Thoracic aorta (tissue), 2 donors: ENCODE measurements around the gene ABCC2. TPM values are rescaled to one million over a fixed set of nuclear protein-coding genes. Genes with fewer than 3 reads are reported as not detected.
"Not testable (repeated sequence)": the region's sequence is repeated elsewhere in the genome, so short reads cannot be mapped to it uniquely, and the experiment has no call there.

ENCODE experiments used
- ATAC-seq: fragments of 150-250 bp; one replicate; pipeline ENCODE4 v1.8.0; 2017; ENCODE audit warnings: low read depth; ENCODE audit not compliant: insufficient number of reproducible peaks, low FRiP score
- DNase-seq: peaks from one replicate; pipeline ENCODE4 v3.0.0-alpha.2; 2020; ENCODE audit warnings: low spot score
- H3K27ac ChIP-seq, 2 donors: fragments of 200-600 bp; sonication (generic); 1 replicate in 1 of 2; 2 replicates in 1 of 2; pipeline ENCODE4 v1.5.1; 2016; ENCODE audit warnings: mild to moderate bottlenecking in 2 of 2, moderate library complexity in 2 of 2
- H3K27me3 ChIP-seq: fragments of 200-600 bp; sonication (generic); replicated peaks from 2 replicates; pipeline ENCODE4 v1.6.0; 2016; ENCODE audit warnings: mild to moderate bottlenecking; ENCODE audit not compliant: insufficient read depth
- H3K36me3 ChIP-seq: fragments of 200-600 bp; sonication (generic); one replicate; pipeline ENCODE4 v1.5.1; 2016
- H3K4me1 ChIP-seq, 2 donors: fragments of 200-600 bp; sonication (generic); 1 replicate in 1 of 2; 2 replicates in 1 of 2; pipeline versions ENCODE4 v1.5.1 to v1.6.0; 2016; ENCODE audit warnings: low read depth in 2 of 2, mild to moderate bottlenecking in 1 of 2; ENCODE audit not compliant: control insufficient read depth in 1 of 2
- H3K4me3 ChIP-seq: fragments of 200-600 bp; sonication (generic); 2 replicates; pipeline ENCODE4 v1.5.1; 2016; ENCODE audit warnings: mild to moderate bottlenecking
- H3K9me3 ChIP-seq: fragments of 200-600 bp; sonication (generic); 2 replicates; pipeline ENCODE4 v1.5.1; 2016
- total RNA-seq, 2 donors: library from RNA; depleted of rRNA; stranded (reverse); fragments of >200 nt; gene quantifications; one replicate each; pipeline versions ENCODE4 v1.1.0 to v1.2.3, GENCODE V29; 2016
- TF ChIP-seq, protein P1 (sequence below): fragments of 200-600 bp; sonication (generic); IDR thresholded peaks from one replicate; pipeline ENCODE4 v1.5.1; 2019; ENCODE audit warnings: antibody characterized with exemption

ABCC2 gene
- total RNA-seq, 2 donors from 2014 or later: 0.71 to 1.2 TPM

DNA sequence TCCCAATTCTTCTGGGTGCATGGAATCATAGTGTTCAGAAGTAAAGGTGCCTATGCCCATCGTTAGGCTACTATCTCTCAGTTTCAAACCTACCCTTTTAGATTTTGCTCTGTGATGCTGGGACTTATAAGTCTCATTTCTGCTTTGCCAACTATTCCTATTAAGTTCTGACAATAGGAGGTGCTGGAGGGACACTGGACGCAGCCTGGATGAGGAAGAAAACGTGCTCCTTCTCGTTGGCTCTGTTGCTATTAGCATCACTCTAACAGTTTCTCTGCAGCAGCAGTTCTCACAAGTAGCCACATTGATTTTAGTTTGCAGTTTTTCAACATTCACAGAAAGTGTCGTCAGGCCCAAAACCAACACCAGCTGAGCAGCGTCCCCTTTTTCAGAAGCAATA, 72.4 kb downstream of the ABCC2 start:
- DNase-seq: no peak
- no peaks in the 10 kb centered on the region for H3K27me3 ChIP-seq
- no peak overlapping the region for H3K27ac ChIP-seq
- ATAC-seq: no peak
- TF ChIP-seq, protein P1, sequence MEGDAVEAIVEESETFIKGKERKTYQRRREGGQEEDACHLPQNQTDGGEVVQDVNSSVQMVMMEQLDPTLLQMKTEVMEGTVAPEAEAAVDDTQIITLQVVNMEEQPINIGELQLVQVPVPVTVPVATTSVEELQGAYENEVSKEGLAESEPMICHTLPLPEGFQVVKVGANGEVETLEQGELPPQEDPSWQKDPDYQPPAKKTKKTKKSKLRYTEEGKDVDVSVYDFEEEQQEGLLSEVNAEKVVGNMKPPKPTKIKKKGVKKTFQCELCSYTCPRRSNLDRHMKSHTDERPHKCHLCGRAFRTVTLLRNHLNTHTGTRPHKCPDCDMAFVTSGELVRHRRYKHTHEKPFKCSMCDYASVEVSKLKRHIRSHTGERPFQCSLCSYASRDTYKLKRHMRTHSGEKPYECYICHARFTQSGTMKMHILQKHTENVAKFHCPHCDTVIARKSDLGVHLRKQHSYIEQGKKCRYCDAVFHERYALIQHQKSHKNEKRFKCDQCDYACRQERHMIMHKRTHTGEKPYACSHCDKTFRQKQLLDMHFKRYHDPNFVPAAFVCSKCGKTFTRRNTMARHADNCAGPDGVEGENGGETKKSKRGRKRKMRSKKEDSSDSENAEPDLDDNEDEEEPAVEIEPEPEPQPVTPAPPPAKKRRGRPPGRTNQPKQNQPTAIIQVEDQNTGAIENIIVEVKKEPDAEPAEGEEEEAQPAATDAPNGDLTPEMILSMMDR: no peak
- no peaks in the 10 kb centered on the region for H3K4me1 ChIP-seq
- H3K4me3 ChIP-seq: no peak overlapping the region
- H3K9me3 ChIP-seq: no peaks in the 10 kb centered on the region
- H3K36me3 ChIP-seq: no peaks in the 10 kb centered on the region

DNA sequence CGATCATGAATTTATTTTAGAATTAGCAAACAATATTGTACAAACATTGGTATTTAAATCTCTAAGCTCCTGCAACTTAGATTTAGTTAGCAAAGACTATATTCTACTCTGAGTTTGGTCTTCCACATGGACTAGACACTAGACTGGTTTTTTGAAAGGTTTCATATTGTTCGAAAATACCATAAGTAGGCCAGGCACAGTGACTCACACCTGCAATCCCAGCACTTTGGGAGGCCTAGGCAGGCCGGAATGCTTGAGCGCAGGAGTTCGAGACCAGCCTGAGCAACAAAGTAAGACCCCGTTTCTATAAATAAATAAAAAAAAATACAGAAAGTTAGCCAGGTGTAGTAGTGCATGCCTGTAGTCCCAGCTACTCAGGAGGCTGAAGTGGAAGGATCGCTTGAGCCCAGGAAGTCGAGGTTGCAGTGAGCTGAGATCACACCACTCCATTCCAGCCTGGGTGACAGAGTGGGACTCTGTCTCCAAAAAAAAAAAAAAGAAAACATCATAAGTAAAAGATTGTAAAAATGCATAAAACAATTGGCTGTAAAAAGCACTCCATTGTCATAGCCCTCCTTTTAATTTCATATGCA, 73.1 kb downstream of the ABCC2 start:
- no peak for DNase-seq
- no peaks in the 10 kb centered on the region for H3K9me3 ChIP-seq
- H3K4me1 ChIP-seq: no peaks in the 10 kb centered on the region
- TF ChIP-seq, protein P1: no peak
- no peaks in the 10 kb centered on the region for H3K27me3 ChIP-seq
- H3K4me3 ChIP-seq: no peak overlapping the region
- H3K27ac ChIP-seq: no peak overlapping the region
- H3K36me3 ChIP-seq: no peaks in the 10 kb centered on the region
- no peak for ATAC-seq

DNA sequence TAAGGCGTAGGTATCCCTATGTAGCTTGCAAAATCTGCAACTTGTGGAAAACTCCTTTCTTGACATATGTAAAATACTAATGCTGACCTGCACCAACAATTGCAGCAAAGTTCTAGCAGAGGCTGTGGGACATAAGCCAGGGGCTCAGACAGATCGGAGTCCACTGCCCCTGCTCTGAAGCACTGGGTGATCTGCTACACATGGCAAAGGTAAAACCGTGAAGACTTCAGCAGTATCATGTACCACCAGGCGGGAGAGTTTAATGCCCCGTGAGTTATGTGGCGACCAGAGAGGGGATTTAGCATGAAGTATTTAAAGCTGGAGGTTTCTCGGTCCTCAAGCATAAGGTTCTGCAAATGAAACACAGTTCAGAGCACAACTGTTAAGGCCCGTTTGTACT, 76.4 kb downstream of the ABCC2 start:
- Histone ChIP-seq H3K27me3 (no peaks in the 10 kb centered on the region), H3K27ac (no peak overlapping the region), H3K4me3 (no peak overlapping the region), H3K36me3 (no peaks in the 10 kb centered on the region), H3K4me1 (no peaks in the 10 kb centered on the region), H3K9me3 (no peaks in the 10 kb centered on the region)
- TF ChIP-seq, protein P1: no peak
- no peak for DNase-seq
- no peak for ATAC-seq

DNA sequence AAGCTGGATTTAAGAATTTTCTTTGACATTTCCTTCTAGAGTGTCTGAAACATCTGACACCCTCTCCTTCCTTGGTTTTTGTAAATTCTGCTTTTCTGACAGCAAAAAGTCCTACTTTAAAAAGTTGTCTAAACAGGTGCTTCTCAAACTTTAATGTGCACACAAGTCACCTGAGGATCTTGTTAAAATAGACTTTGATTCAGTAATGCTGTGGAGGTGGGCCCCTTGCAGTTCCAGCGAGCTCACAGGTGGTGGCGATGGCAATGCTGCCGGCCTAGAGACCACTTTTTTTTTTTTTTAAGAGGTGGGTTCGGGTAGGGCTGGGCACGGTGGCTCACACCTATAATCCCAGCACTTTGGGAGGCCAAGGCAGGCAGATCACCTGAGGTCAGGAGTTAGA, 77.1 kb downstream of the ABCC2 start:
- DNase-seq (no peak), ATAC-seq (no peak)
- H3K9me3 ChIP-seq: no peaks in the 10 kb centered on the region
- no peaks in the 10 kb centered on the region for H3K36me3 ChIP-seq
- H3K27ac ChIP-seq: no peak overlapping the region
- H3K27me3 ChIP-seq: no peaks in the 10 kb centered on the region
- no peak overlapping the region for H3K4me3 ChIP-seq
- H3K4me1 ChIP-seq: no peaks in the 10 kb centered on the region
- TF ChIP-seq, protein P1: no peak

DNA sequence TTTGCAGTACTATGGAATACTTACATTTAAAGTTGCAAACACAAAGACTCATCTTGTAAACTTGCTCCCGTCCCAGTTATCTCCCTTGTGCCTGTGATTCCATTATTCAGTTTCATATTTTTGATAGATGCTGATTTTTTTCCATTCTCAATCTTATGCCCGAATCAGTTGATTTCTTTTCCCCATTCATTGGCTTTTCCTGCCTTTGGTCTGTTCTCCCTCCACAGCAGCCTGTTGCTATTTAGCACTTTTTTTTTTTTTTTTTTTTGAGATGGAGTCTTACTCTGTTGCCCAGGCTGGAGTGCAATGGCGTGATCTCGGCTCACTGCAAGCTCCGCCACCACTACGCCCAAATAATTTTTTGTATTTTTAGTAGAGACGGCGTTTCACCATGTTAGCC, 78.0 kb downstream of the ABCC2 start:
- Histone ChIP-seq H3K27ac (no peak overlapping the region), H3K4me1 (no peaks in the 10 kb centered on the region), H3K36me3 (no peaks in the 10 kb centered on the region), H3K27me3 (no peaks in the 10 kb centered on the region), H3K9me3 (no peaks in the 10 kb centered on the region), H3K4me3 (no peak overlapping the region)
- TF ChIP-seq, protein P1: no peak
- no peak for ATAC-seq
- no peak for DNase-seq

DNA sequence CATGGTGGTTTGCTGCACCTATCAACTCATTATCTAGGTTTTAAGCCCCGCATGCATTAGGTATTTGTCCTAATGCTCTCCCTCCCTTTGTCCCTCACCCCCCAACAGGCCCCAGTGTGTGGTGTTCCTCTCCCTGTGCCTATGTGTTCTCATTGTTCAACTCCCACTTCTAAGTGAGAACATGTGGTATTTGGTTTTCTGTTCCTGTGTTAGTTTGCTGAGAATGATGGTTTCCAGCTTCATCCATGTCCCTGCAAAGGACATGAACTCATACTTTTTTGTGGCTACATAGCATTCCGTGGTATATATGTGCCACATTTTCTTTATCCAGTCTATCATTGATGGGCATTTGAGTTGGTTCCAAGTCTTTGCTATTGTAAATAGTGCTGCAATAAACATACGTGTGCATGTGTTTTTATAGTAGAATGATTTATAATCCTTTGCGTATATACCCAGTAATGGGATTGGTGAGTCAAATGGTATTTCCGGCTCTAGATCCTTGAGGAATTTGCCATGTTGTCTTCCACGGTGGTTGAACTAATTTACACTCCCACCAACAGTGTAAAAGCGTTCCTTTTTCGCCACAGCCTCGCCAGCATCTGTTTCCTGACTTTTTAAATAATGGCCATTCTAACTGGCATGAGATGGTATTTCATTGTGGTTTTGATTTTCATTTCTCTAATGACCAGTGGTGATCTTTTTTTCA, 81.2 kb downstream of the ABCC2 start:
- H3K4me1 ChIP-seq, H3K4me3 ChIP-seq, H3K9me3 ChIP-seq, H3K27ac ChIP-seq, H3K27me3 ChIP-seq, DNase-seq, ATAC-seq, H3K36me3 ChIP-seq: not testable (repeated sequence)

DNA sequence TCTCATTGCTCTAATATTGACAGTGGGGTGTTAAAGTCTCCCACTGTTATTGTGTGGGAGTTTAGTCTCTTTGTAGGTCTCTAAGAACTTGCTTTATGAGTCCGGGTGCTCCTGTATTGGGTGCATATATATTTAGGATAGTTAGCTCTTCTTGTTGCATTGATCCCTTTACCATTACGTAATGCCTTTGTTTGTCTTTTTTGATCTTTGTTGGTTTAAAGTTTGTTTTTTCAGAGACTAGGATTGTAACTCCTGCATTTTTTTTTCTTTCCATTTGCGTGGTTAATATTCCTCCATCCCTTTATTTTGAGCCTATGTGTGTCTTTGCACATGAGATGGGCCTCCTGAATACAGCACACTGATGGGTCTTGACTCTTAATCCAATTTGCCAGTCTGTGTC, 84.8 kb downstream of the ABCC2 start:
- DNase-seq, H3K27ac ChIP-seq, H3K4me1 ChIP-seq, H3K4me3 ChIP-seq, H3K36me3 ChIP-seq, ATAC-seq, H3K9me3 ChIP-seq, H3K27me3 ChIP-seq: not testable (repeated sequence)
